Breast epithelium (tissue), 3 donors: ENCODE measurements around the gene CSNK1D.

Experiments
- CTCF ChIP-seq, 3 donors: fragments of 450-650 bp; IDR thresholded peaks; one replicate each; pipeline ENCODE4 v1.5.1; 2016 to 2017; ENCODE audit warnings: antibody characterized with exemption in 3 of 3, mild to moderate bottlenecking in 3 of 3, moderate library complexity in 3 of 3
- POLR2A ChIP-seq: fragments of 450-650 bp; IDR thresholded peaks from one replicate; pipeline ENCODE4 v1.6.1; 2016; ENCODE audit warnings: antibody characterized with exemption, mild to moderate bottlenecking, moderate library complexity
- POLR2AphosphoS5 ChIP-seq, 3 donors: sonication (generic); formaldehyde crosslinking; IDR thresholded peaks; one replicate each; pipeline ENCODE4 v1.6.1; 2017; ENCODE audit warnings: antibody characterized with exemption in 3 of 3

GRCh38 chr17:82314727-82315605 lies 41.5 kb upstream of the CSNK1D start:
- TF ChIP-seq CTCF (IDR thresholded peaks at IDR 0.05) (no peak), POLR2A (no peak), POLR2AphosphoS5 (IDR thresholded peaks at IDR 0.05) (no peak)
